Natural killer cell (primary cell): ENCODE measurements around the gene CORO2A. TPM values are rescaled to one million over a fixed set of nuclear protein-coding genes. Genes with fewer than 3 reads are reported as not detected.
"Not testable (repeated sequence)": the region's sequence is repeated elsewhere in the genome, so short reads cannot be mapped to it uniquely, and the experiment has no call there.

Source experiments
- ATAC-seq, 3 donors: fragments of 150-1000 bp in 2 of 3; fragments of 200-7000 bp in 1 of 3; cut with Tn5 transposase; 1 replicate in 1 of 3; 2 replicates in 2 of 3; pipeline ENCODE4 v1.10.0; 2021; ENCODE audit warnings: mild to moderate bottlenecking in 2 of 3, moderate library complexity in 2 of 3
- DNase-seq, 2 donors: peaks; one replicate each; pipeline versions ENCODE4 v3.0.0 to v3.0.0-alpha.2; 2013 to 2021; ENCODE audit warnings: mixed read lengths in 1 of 2
- H3K27ac ChIP-seq: one replicate; pipeline ENCODE4 v1.5.1; 2013; ENCODE audit warnings: mild to moderate bottlenecking, low read length
- H3K27me3 ChIP-seq: one replicate; pipeline ENCODE4 v1.6.1; 2013; ENCODE audit warnings: low read length; ENCODE audit not compliant: control insufficient read depth, insufficient read depth
- H3K36me3 ChIP-seq: one replicate; pipeline ENCODE4 v1.6.1; 2013; ENCODE audit warnings: low read length; ENCODE audit not compliant: control insufficient read depth, insufficient read depth
- H3K4me1 ChIP-seq: one replicate; pipeline ENCODE4 v1.6.1; 2013; ENCODE audit warnings: low read length; ENCODE audit not compliant: control insufficient read depth, insufficient read depth
- H3K4me3 ChIP-seq: one replicate; pipeline ENCODE4 v1.5.1; 2013; ENCODE audit warnings: low read length
- H3K9me3 ChIP-seq: one replicate; pipeline ENCODE4 v1.6.1; 2013; ENCODE audit warnings: low read length; ENCODE audit not compliant: control insufficient read depth, insufficient read depth
- H3K27ac Mint-ChIP-seq, 2 donors: one replicate each; pipeline ENCODE4 v1.8.0; 2022; ENCODE audit warnings: mild to moderate bottlenecking in 2 of 2, mixed read lengths in 2 of 2, moderate library complexity in 1 of 2
- H3K27me3 Mint-ChIP-seq, 2 donors: one replicate each; pipeline ENCODE4 v1.8.0; 2022; ENCODE audit warnings: low read depth in 2 of 2, mixed read lengths in 2 of 2
- H3K36me3 Mint-ChIP-seq: one replicate; pipeline ENCODE4 v1.8.0; 2022; ENCODE audit warnings: mixed read lengths
- H3K4me1 Mint-ChIP-seq, 2 donors: one replicate each; pipeline ENCODE4 v1.8.0; 2022; ENCODE audit warnings: mixed read lengths in 2 of 2
- H3K4me3 Mint-ChIP-seq: one replicate; pipeline ENCODE4 v1.8.0; 2022; ENCODE audit warnings: mild to moderate bottlenecking, moderate library complexity, mixed read lengths
- H3K9me3 Mint-ChIP-seq, 2 donors: one replicate each; pipeline ENCODE4 v1.8.0; 2022; ENCODE audit warnings: mixed read lengths in 2 of 2
- WGBS: methylation state at CpG from one replicate; pipeline ENCODE4 v1.1.7; 2013; ENCODE audit warnings: missing lambda C conversion rate; ENCODE audit not compliant: insufficient coverage; 5-methylcytosine and 5-hydroxymethylcytosine counted together
- intact Hi-C: fragments of 100-400 bp; cut with micrococcal nuclease; formaldehyde crosslinking; loops from one replicate; pipeline ENCODE4 v1.14.2; 2022
- total RNA-seq, 4 donors: library from RNA; stranded (reverse); fragments of 120-200 nt in 1 of 4; gene quantifications; one replicate each; pipeline versions ENCODE4 v1.2.3 to v1.2.4, GENCODE V29; 2013 to 2022
- TF ChIP-seq, protein P1 (sequence below): fragments of 200-600 bp; IDR thresholded peaks from one replicate; pipeline ENCODE4 v1.8.0; 2022; ENCODE audit warnings: antibody characterized with exemption

Gene CORO2A
- total RNA-seq, 3 donors from 2014 or later (not counting 1 experiment from before 2014, with no cell fraction given) = 1.9 to 3.6 (median 2.3) TPM

DNA sequence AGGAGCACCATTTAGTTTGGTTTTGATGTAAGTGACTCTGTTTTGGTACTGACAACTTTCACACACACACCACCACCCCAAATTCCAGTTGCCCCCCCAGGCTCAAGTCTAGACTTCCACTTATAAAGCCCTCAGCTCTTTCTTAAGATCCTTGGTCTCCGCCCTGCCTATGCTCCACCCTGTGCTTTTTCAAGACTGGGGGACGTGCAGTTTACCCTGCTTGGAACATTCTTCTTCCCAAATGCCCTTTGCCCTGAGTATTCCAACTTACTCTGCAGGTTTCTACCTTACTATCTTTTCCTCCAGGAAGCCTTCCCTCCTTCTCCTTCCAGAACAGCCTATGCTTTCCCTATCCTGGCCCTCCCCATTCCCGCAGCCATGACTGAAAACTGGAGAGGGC, 72.0 kb downstream of the CORO2A start:
- H3K36me3 Mint-ChIP-seq = no peaks in the 10 kb centered on the region
- peaks cover 33 to 34% of the 10 kb centered on the region in 2 donors for H3K4me1 Mint-ChIP-seq
- intact Hi-C loops = no loop called here
- H3K27me3 Mint-ChIP-seq = no peaks in the 10 kb centered on the region
- H3K9me3 ChIP-seq = no peaks in the 10 kb centered on the region
- no peaks in the 10 kb centered on the region for H3K27me3 ChIP-seq
- peak overlapping the region; percentile 91 for H3K4me3 Mint-ChIP-seq
- no peak overlapping the region for H3K4me3 ChIP-seq
- H3K27ac Mint-ChIP-seq = peak overlapping the region; percentile 92 to 95
- no peak overlapping the region for H3K27ac ChIP-seq
- ATAC-seq (no peak), DNase-seq (no peak)
- WGBS = 94% methylated on average over 3 of the region's 3 CpGs
- peaks cover 30% of the 10 kb centered on the region for H3K4me1 ChIP-seq
- H3K9me3 Mint-ChIP-seq = no peaks in the 10 kb centered on the region
- peaks cover 5% of the 10 kb centered on the region for H3K36me3 ChIP-seq
- TF ChIP-seq, protein P1, sequence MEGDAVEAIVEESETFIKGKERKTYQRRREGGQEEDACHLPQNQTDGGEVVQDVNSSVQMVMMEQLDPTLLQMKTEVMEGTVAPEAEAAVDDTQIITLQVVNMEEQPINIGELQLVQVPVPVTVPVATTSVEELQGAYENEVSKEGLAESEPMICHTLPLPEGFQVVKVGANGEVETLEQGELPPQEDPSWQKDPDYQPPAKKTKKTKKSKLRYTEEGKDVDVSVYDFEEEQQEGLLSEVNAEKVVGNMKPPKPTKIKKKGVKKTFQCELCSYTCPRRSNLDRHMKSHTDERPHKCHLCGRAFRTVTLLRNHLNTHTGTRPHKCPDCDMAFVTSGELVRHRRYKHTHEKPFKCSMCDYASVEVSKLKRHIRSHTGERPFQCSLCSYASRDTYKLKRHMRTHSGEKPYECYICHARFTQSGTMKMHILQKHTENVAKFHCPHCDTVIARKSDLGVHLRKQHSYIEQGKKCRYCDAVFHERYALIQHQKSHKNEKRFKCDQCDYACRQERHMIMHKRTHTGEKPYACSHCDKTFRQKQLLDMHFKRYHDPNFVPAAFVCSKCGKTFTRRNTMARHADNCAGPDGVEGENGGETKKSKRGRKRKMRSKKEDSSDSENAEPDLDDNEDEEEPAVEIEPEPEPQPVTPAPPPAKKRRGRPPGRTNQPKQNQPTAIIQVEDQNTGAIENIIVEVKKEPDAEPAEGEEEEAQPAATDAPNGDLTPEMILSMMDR = no peak

DNA sequence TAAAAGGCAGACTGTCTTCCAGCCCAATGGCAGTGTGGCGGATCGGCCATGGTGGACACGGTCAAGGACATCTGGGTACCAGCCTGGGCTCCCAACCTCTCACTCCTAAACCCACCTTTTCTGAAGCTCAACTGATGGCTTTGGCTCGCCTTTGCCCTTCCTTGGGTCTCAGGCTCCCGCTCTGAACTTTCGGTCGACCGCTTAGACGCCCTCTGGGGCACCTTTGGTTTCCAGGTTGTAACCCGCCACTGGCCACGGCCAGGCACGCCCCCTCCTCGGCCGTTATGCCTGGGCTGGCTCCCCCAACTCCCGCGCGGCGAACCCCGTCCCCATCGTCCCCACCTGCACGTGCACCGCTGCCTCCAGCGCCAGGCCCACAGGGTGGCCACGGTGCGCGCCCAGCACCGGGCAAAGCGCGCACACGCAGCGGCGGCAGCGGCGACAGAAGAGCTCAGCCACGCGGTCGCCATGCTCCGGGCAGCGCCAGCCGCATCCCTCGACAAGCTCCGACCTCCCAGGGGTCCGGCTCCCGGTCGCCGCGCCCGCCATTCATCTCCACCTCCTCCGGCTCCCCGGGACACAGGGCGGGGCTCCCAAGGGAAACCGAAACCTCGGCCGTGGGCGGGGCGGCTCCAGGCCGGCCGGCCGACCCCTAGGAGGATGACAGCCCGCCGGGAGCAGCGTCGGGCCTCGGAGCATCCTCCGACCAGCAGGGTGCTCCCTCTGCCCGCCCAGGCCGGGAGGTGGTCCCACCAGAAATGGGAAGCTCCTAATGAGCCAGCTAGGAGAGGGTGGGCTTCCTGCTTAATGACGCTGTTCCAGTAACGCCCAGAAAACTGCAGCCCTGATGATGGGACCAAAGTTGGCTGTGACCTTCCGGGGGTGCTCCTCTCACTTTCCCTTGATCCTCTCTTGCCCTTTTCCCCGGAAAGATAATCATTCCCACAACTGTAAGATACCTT, 73.5 kb downstream of the CORO2A start, which contains the start of gene TRIM14:
Gene TRIM14 (minus strand): TSS at position 583 of the 962 bp plus-strand sequence. CDS start 34 bp downstream, at position 549.
- Histone ChIP-seq H3K9me3 (no peaks in the 10 kb centered on the region), H3K27ac (peak within 1 kb of the TSS; percentile 81), H3K4me1 (peaks cover 30% of the 10 kb centered on the region), H3K4me3 (peak within 1 kb of the TSS; percentile 48), H3K36me3 (peaks cover 5% of the 10 kb centered on the region), H3K27me3 (no peaks in the 10 kb centered on the region)
- peaks cover 33 to 34% of the 10 kb centered on the region in 2 donors for H3K4me1 Mint-ChIP-seq
- peak; percentile 55 to 73 for DNase-seq
- peak; percentile 74 to 78 (median 75) for ATAC-seq
- intact Hi-C loops = loop anchor here (1.0 to 2.0 kb wide), 3 partner anchors 16 to 73 kb away; partner anchors contain the start of gene CORO2A
- H3K4me3 Mint-ChIP-seq = peak within 1 kb of the TSS; percentile 91
- TF ChIP-seq, protein P1 = no peak
- no peaks in the 10 kb centered on the region for H3K27me3 Mint-ChIP-seq
- H3K27ac Mint-ChIP-seq = peak within 1 kb of the TSS; percentile 92 to 95
- no peaks in the 10 kb centered on the region for H3K9me3 Mint-ChIP-seq
- 1% methylated on average over 71 of the region's 71 CpGs for WGBS
- H3K36me3 Mint-ChIP-seq = no peaks in the 10 kb centered on the region

DNA sequence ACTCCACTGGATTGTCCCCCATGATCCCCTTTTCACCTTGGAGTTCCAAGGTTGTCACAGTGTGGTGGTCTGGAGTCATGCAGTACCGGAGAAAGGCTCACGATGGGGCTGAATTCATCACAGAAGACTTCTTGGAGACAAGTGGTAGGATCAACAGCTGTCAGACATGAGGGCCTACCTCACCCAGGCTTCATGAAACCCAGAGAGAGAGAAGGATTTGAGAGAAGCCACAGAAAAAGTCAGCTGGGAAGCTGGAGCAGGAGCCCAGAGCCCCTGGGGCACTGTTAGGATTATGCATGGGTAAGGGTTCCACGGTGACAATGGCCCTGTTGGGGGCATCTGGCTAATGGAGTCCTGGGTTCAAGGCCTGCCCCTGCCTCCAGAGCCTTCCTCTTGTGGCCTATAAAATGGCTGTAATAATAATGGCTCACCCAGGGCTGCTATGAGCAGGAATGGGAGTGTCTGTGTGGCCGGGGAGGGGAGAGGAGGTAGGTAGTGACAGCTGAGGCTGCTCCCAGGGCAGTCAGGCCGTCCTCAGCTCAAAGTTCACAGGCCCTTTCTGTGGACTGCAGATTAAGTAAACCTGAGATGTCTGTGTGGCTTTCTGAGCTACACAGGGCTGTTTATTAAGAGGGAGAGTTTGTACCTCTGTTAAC, 74.3 kb downstream of the CORO2A start:
- peaks cover 33 to 34% of the 10 kb centered on the region in 2 donors for H3K4me1 Mint-ChIP-seq
- H3K4me3 Mint-ChIP-seq = peak overlapping the region; percentile 91
- Histone ChIP-seq H3K36me3 (peaks cover 5% of the 10 kb centered on the region), H3K9me3 (no peaks in the 10 kb centered on the region), H3K27ac (peak overlapping the region; percentile 81), H3K27me3 (no peaks in the 10 kb centered on the region), H3K4me3 (peak overlapping the region; percentile 48), H3K4me1 (peaks cover 30% of the 10 kb centered on the region)
- ATAC-seq (peak; percentile 71 to 75 (median 71)), DNase-seq (peak in 1 of 2 donors; percentile 83)
- 19% methylated on average over 5 of the region's 5 CpGs for WGBS
- H3K36me3 Mint-ChIP-seq = no peaks in the 10 kb centered on the region
- TF ChIP-seq, protein P1 = peak; percentile 31
- peak overlapping the region; percentile 92 to 95 for H3K27ac Mint-ChIP-seq
- intact Hi-C loops = loop anchor here (1.0 to 2.0 kb wide), 3 partner anchors 15 to 74 kb away; partner anchors contain the start of gene CORO2A
- H3K27me3 Mint-ChIP-seq = no peaks in the 10 kb centered on the region
- no peaks in the 10 kb centered on the region for H3K9me3 Mint-ChIP-seq

DNA sequence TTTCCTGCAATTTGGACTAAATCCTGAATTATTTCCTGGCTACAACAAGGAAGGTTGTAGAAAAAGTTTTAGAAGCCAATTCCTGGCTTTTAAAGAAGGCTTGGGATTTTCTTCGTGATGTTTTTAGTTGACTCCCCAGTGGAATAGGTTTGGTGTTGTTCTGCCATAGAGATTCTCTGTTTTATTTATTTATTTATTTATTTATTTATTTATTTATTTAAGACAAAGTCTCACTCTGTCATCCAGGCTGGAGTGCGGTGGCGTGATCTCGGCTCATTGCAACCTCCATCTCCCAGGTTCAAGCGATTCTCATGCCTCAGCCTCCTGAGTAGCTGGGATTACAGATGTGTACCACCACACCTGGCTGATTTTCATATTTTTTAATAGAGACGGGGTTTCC, 75.3 kb downstream of the CORO2A start:
- WGBS = 94% methylated on average over 5 of the region's 6 CpGs
- H3K9me3 Mint-ChIP-seq, ATAC-seq, H3K36me3 ChIP-seq, H3K4me3 ChIP-seq, DNase-seq, H3K9me3 ChIP-seq, intact Hi-C loops, H3K27me3 ChIP-seq, H3K27me3 Mint-ChIP-seq, H3K36me3 Mint-ChIP-seq, H3K4me3 Mint-ChIP-seq: not testable (repeated sequence)
- H3K27ac ChIP-seq = peak overlapping the region; percentile 81
- Mint-ChIP-seq H3K4me1 (peaks cover 37% of the 10 kb centered on the region in 2 donors), H3K27ac (peak overlapping the region; percentile 92 to 95)
- peaks cover 30% of the 10 kb centered on the region for H3K4me1 ChIP-seq
